IMR-90 (cell line): ENCODE results near the gene SDHA. TPM values are rescaled to one million over a fixed set of nuclear protein-coding genes. Genes with fewer than 3 reads are reported as not detected.

Experiments used
- ATAC-seq: fragments of 200-7000 bp; cut with Tn5 transposase; 2 replicates; pipeline ENCODE4 v1.9.1; 2020; ENCODE audit warnings: low read depth, mild to moderate bottlenecking, moderate library complexity
- BruUV-seq: library from RNA; stranded (reverse); fragments of 400-500 nt; replicated peaks from 2 replicates; lab custom pipeline; 2021; lab: Mats Ljungman, UMichigan
- CTCF ChIA-PET: fragments of 300-600 bp; formaldehyde crosslinking; extraction: SDS; loops from one replicate; lab custom pipeline; 2021; ENCODE audit warnings: antibody characterized with exemption; lab: Yijun Ruan, JAX
- POLR2A ChIA-PET: fragments of 300-600 bp; sonication (Branson Sonifier 250); formaldehyde crosslinking; loops from one replicate; lab custom pipeline; 2022; ENCODE audit warnings: antibody characterized with exemption; ENCODE audit not compliant: unreplicated experiment; lab: Charles Lee
- DNase-seq: peaks from one replicate; pipeline ENCODE4 v3.0.0; 2013
- H2AFZ ChIP-seq: replicated peaks from 2 replicates; pipeline ENCODE3; 2013; ENCODE audit warnings: low read length, mild to moderate bottlenecking; ENCODE audit not compliant: poor library complexity
- H2AK5ac ChIP-seq: 2 replicates; pipeline ENCODE4 v1.6.1; 2013; ENCODE audit warnings: low read depth, low read length, inconsistent platforms
- H2AK9ac ChIP-seq: replicated peaks from 2 replicates; pipeline ENCODE3; 2013; ENCODE audit warnings: mild to moderate bottlenecking, low read depth, low read length, moderate library complexity; ENCODE audit not compliant: poor library complexity
- H2BK120ac ChIP-seq: 2 replicates; pipeline ENCODE4 v1.6.1; 2013; ENCODE audit warnings: low read depth, low read length, inconsistent platforms
- H2BK15ac ChIP-seq: 3 replicates; pipeline ENCODE4 v1.6.1; 2013; ENCODE audit warnings: low read depth, low read length, inconsistent platforms
- H2BK20ac ChIP-seq: 2 replicates; pipeline ENCODE4 v1.6.1; 2013; ENCODE audit warnings: low read depth, mild to moderate bottlenecking, inconsistent platforms, low read length, moderate library complexity
- H2BK5ac ChIP-seq: 2 replicates; pipeline ENCODE4 v1.6.1; 2013; ENCODE audit warnings: mild to moderate bottlenecking, low read depth, low read length, inconsistent platforms; ENCODE audit not compliant: poor library complexity, severe bottlenecking
- H3K14ac ChIP-seq: replicated peaks from 2 replicates; pipeline ENCODE4 v1.6.1; 2013; ENCODE audit warnings: low read depth, low read length, inconsistent platforms
- H3K18ac ChIP-seq: 2 replicates; pipeline ENCODE4 v1.6.1; 2013; ENCODE audit warnings: low read depth, low read length, control low read depth
- H3K23ac ChIP-seq: 2 replicates; pipeline ENCODE4 v1.6.1; 2013; ENCODE audit warnings: low read depth, low read length, inconsistent platforms
- H3K27ac ChIP-seq: 2 replicates; pipeline ENCODE4 v1.5.1; 2013; ENCODE audit warnings: mild to moderate bottlenecking, control low read depth, low read length; ENCODE audit not compliant: insufficient read depth
- H3K27me3 ChIP-seq: 2 replicates; pipeline ENCODE4 v1.6.1; 2013; ENCODE audit warnings: low read length; ENCODE audit not compliant: control insufficient read depth, insufficient read depth
- H3K36me3 ChIP-seq: 2 replicates; pipeline ENCODE4 v1.6.1; 2013; ENCODE audit warnings: low read length, mixed read lengths; ENCODE audit not compliant: control insufficient read depth, insufficient read depth
- H3K4ac ChIP-seq: 2 replicates; pipeline ENCODE4 v1.6.1; 2013; ENCODE audit warnings: low read depth, low read length, inconsistent platforms
- H3K4me1 ChIP-seq: 2 replicates; pipeline ENCODE4 v1.6.1; 2013; ENCODE audit warnings: low read length, mixed read lengths; ENCODE audit not compliant: control insufficient read depth, insufficient read depth
- H3K4me2 ChIP-seq: 2 replicates; pipeline ENCODE4 v1.6.1; 2013; ENCODE audit warnings: low read depth, mild to moderate bottlenecking, control low read depth, low read length, moderate library complexity
- H3K4me3 ChIP-seq: 2 replicates; pipeline ENCODE4 v1.5.1; 2013; ENCODE audit warnings: low read depth, mild to moderate bottlenecking, control low read depth, low read length, moderate library complexity; ENCODE audit not compliant: insufficient read depth
- H3K56ac ChIP-seq: 2 replicates; pipeline ENCODE4 v1.6.1; 2013; ENCODE audit warnings: low read length, inconsistent platforms; ENCODE audit not compliant: insufficient read depth; ENCODE audit errors: extremely low read depth
- H3K79me1 ChIP-seq, 2 experiments: 2 replicates each; pipeline ENCODE4 v1.6.1; 2013; ENCODE audit warnings: low read length in 2 of 2, inconsistent platforms in 1 of 2, low read depth in 1 of 2
- H3K9ac ChIP-seq: 2 replicates; pipeline ENCODE4 v1.6.1; 2013; ENCODE audit warnings: low read depth, low read length, control low read depth
- H3K9me1 ChIP-seq: 2 replicates; pipeline ENCODE4 v1.6.1; 2013; ENCODE audit warnings: low read length, inconsistent platforms; ENCODE audit not compliant: insufficient read depth
- H3K9me3 ChIP-seq: 2 replicates; pipeline ENCODE4 v1.6.1; 2013; ENCODE audit warnings: low read length; ENCODE audit not compliant: control insufficient read depth, insufficient read depth
- H4K20me1 ChIP-seq: 2 replicates; pipeline ENCODE4 v1.6.1; 2013; ENCODE audit warnings: low read length, inconsistent platforms; ENCODE audit not compliant: insufficient read depth
- H4K5ac ChIP-seq: 2 replicates; pipeline ENCODE4 v1.6.1; 2013; ENCODE audit warnings: mild to moderate bottlenecking, low read depth, low read length, control low read depth
- H4K8ac ChIP-seq, 2 experiments: 2 replicates each; pipeline ENCODE4 v1.6.1; 2013; ENCODE audit warnings: low read depth in 2 of 2, low read length in 2 of 2, control low read depth in 1 of 2, inconsistent platforms in 1 of 2
- H4K91ac ChIP-seq: 2 replicates; pipeline ENCODE4 v1.6.1; 2013; ENCODE audit warnings: low read depth, low read length, inconsistent platforms; ENCODE audit not compliant: insufficient read depth
- BHLHE40 ChIP-seq: fragments of 150-350 bp; IDR thresholded peaks from 2 replicates; pipeline ENCODE4 v1.6.1; 2016; ENCODE audit warnings: mild to moderate bottlenecking, low read depth, low read length
- CEBPB ChIP-seq: IDR thresholded peaks from 2 replicates; pipeline ENCODE4 v1.6.1; 2012; ENCODE audit warnings: low read depth, low read length, improper control_type of control experiment
- CHD1 ChIP-seq: IDR thresholded peaks from 2 replicates; pipeline ENCODE4 v1.6.1; 2012; ENCODE audit warnings: low read depth, low read length, improper control_type of control experiment
- FOS ChIP-seq: fragments of 150-350 bp; IDR thresholded peaks from 2 replicates; pipeline ENCODE4 v1.6.1; 2016; ENCODE audit warnings: low read depth, low read length
- MAZ ChIP-seq: IDR thresholded peaks from 2 replicates; pipeline ENCODE4 v1.6.1; 2012; ENCODE audit warnings: low read depth, mild to moderate bottlenecking, low read length, improper control_type of control experiment, moderate library complexity, borderline replicate concordance
- MXI1 ChIP-seq: IDR thresholded peaks from 2 replicates; pipeline ENCODE4 v1.6.1; 2012; ENCODE audit warnings: low read depth, mild to moderate bottlenecking, low read length, moderate library complexity, borderline replicate concordance
- NFE2L2 ChIP-seq: fragments of 150-350 bp; IDR thresholded peaks from 2 replicates; pipeline ENCODE4 v1.6.1; 2016; ENCODE audit warnings: low read depth, mild to moderate bottlenecking, low read length
- RAD21 ChIP-seq: IDR thresholded peaks from 2 replicates; pipeline ENCODE4 v1.6.1; 2012; ENCODE audit warnings: low read length, improper control_type of control experiment
- RCOR1 ChIP-seq: IDR thresholded peaks from 2 replicates; pipeline ENCODE4 v1.6.1; 2012; ENCODE audit warnings: mild to moderate bottlenecking, low read length, improper control_type of control experiment; ENCODE audit not compliant: insufficient replicate concordance
- RFX5 ChIP-seq: IDR thresholded peaks from 2 replicates; pipeline ENCODE4 v1.8.0; 2012; ENCODE audit warnings: low read depth, mild to moderate bottlenecking, low read length, moderate library complexity
- WGBS, 2 experiments: methylation state at CpG; one replicate each; pipeline versions ENCODE4 v1.1.5 to v1.1.7; 2013; ENCODE audit warnings: missing lambda C conversion rate in 2 of 2; ENCODE audit not compliant: insufficient read length in 1 of 2; ENCODE audit errors: extremely low coverage in 2 of 2; 5-methylcytosine and 5-hydroxymethylcytosine counted together
- dilution Hi-C: fragments of 300-500 bp; cut with HindIII; formaldehyde crosslinking; loops from one replicate; pipeline ENCODE4 v1.14.3; 2018; ENCODE audit warnings: low sequenced_read_pairs; ENCODE audit not compliant: unreplicated experiment
- in situ Hi-C: fragments of 300-500 bp; cut with MboI; formaldehyde crosslinking; loops from 3 replicates; pipeline ENCODE4 v1.14.3; 2019; ENCODE audit warnings: low sequenced_read_pairs, inconsistent platforms, mixed read lengths
- intact Hi-C: fragments of 100-400 bp; cut with micrococcal nuclease; formaldehyde crosslinking; loops from 2 replicates; pipeline ENCODE4 v1.10.0; 2022
- polyA plus RNA-seq, 3 experiments: library from polyadenylated mRNA; depleted of rRNA; stranded (reverse); fragments of >200 nt; gene quantifications; 2 replicates each; pipeline ENCODE4 v1.2.3, GENCODE V29; 2012; ENCODE audit warnings: low replicate concordance in 1 of 3
- total RNA-seq: library from RNA; depleted of rRNA; stranded (reverse); fragments of >200 nt; gene quantifications from 2 replicates; pipeline ENCODE4 v1.2.3, GENCODE V29; 2012
- TF ChIP-seq, protein P1 (sequence below): fragments of 150-350 bp; IDR thresholded peaks from 2 replicates; pipeline ENCODE4 v1.6.1; 2017; ENCODE audit warnings: mild to moderate bottlenecking, antibody characterized with exemption, low read length, low read depth
- TF ChIP-seq, protein P2 (sequence below): fragments of 150-350 bp; IDR thresholded peaks from 2 replicates; pipeline ENCODE4 v1.6.1; 2016; ENCODE audit warnings: low read depth, mild to moderate bottlenecking, low read length, moderate library complexity, borderline replicate concordance

The SDHA gene
- total and polyA plus RNA-seq, 2 of the 4 experiments (the other 2 are of a cell fraction): 105 to 121 TPM

DNA sequence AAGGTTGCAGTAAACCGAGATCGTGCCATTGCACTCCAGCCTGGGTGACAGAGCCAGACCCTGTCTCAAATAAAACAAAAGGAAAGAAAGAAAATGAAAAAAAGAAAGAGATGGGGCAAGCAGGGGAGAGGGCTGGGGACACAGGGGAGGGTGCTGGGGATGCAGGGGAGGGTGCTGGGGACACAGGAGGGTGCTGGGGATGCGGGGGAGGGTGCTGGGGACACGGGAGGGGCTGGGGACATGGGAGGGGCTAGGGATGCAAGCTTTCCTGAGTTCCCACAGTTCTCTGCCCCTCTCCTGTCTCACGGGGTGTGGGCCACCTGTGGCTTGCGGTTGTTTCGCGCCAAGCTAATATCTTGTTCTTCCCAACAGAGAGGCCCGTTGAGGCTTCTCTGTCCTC is 60.5 kb downstream of the SDHA start:
- Histone ChIP-seq H2BK15ac (no peak overlapping the region), H3K23ac (no peak overlapping the region), H3K4ac (no peak overlapping the region), H2BK20ac (no peak overlapping the region), H3K4me1 (no peaks in the 10 kb centered on the region), H4K5ac (no peak overlapping the region), H4K8ac (no peak overlapping the region), H2AK9ac (no peak overlapping the region), H2AK5ac (no peak overlapping the region), H2BK120ac (no peak overlapping the region), H3K14ac (no peak overlapping the region), H4K20me1 (peaks cover 54% of the 10 kb centered on the region), H3K36me3 (peaks cover 27% of the 10 kb centered on the region), H3K4me3 (no peak overlapping the region), H3K9ac (no peak overlapping the region), H3K56ac (no peak overlapping the region), H3K79me1 (peaks cover 20 to 60% of the 10 kb centered on the region in 2 experiments), H3K4me2 (no peak overlapping the region), H3K9me1 (no peaks in the 10 kb centered on the region), H3K18ac (no peak overlapping the region), H2BK5ac (no peak overlapping the region), H3K27ac (no peak overlapping the region), H3K9me3 (no peaks in the 10 kb centered on the region), H4K91ac (no peak overlapping the region), H3K27me3 (no peaks in the 10 kb centered on the region), H2AFZ (no peak overlapping the region)
- in situ Hi-C loops: no loop called here
- TF ChIP-seq RAD21: no peak
- TF ChIP-seq CEBPB: no peak
- TF ChIP-seq, protein P1, sequence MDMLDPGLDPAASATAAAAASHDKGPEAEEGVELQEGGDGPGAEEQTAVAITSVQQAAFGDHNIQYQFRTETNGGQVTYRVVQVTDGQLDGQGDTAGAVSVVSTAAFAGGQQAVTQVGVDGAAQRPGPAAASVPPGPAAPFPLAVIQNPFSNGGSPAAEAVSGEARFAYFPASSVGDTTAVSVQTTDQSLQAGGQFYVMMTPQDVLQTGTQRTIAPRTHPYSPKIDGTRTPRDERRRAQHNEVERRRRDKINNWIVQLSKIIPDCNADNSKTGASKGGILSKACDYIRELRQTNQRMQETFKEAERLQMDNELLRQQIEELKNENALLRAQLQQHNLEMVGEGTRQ: no peak
- TF ChIP-seq RFX5: no peak
- TF ChIP-seq NFE2L2: no peak
- TF ChIP-seq MXI1: no peak
- TF ChIP-seq RCOR1: no peak
- no peak for TF ChIP-seq FOS
- TF ChIP-seq, protein P2, sequence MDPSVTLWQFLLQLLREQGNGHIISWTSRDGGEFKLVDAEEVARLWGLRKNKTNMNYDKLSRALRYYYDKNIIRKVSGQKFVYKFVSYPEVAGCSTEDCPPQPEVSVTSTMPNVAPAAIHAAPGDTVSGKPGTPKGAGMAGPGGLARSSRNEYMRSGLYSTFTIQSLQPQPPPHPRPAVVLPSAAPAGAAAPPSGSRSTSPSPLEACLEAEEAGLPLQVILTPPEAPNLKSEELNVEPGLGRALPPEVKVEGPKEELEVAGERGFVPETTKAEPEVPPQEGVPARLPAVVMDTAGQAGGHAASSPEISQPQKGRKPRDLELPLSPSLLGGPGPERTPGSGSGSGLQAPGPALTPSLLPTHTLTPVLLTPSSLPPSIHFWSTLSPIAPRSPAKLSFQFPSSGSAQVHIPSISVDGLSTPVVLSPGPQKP: no peak
- TF ChIP-seq MAZ: no peak
- TF ChIP-seq CHD1: no peak
- no peak for TF ChIP-seq BHLHE40
- ChIA-PET POLR2A (no interaction called here), CTCF (no interaction called here)
- no peak for DNase-seq
- no peak for ATAC-seq
- no TSS peak for BruUV-seq
- dilution Hi-C loops: no loop called here
- WGBS, 2 experiments: 72% methylated on average over 2 of the region's 9 CpGs; no CpG with 5 or more reads in 1 of the 2 experiments
- intact Hi-C loops: no loop called here
